22Rv1 (cell line): ENCODE measurements around the gene FAM107B.

Source experiments
- ZFX ChIP-seq: fragments of 450-650 bp; IDR thresholded peaks from 2 replicates; pipeline ENCODE4 v1.6.1; 2017; ENCODE audit warnings: antibody characterized with exemption, borderline replicate concordance
- TF ChIP-seq, protein P1 (sequence below): fragments of 450-650 bp; IDR thresholded peaks from 2 replicates; pipeline ENCODE4 v1.5.1; 2017; ENCODE audit warnings: mild to moderate bottlenecking

DNA sequence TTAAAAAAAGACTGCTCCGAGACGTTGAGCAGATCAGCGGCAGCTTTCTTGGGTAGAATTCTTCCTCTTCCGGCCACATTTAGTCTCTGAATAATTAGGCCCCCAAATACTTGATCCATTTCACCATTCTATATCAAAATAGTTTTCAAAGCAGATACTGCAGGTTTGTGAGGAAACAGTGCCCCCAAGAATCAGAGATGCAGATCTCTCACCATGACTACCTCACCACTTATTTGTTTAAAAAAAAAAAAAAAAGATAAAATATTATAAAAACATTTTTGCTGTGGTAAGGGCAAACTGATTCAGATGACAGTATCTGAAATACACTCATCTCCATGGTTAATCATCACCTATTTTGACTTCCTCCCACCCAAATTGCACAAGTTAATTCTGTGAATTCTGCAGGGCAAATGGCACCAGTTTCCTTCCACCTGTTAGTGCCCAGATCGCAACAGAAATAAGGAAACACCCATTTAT, 210.4 kb downstream of the FAM107B start:
- TF ChIP-seq, protein P1, sequence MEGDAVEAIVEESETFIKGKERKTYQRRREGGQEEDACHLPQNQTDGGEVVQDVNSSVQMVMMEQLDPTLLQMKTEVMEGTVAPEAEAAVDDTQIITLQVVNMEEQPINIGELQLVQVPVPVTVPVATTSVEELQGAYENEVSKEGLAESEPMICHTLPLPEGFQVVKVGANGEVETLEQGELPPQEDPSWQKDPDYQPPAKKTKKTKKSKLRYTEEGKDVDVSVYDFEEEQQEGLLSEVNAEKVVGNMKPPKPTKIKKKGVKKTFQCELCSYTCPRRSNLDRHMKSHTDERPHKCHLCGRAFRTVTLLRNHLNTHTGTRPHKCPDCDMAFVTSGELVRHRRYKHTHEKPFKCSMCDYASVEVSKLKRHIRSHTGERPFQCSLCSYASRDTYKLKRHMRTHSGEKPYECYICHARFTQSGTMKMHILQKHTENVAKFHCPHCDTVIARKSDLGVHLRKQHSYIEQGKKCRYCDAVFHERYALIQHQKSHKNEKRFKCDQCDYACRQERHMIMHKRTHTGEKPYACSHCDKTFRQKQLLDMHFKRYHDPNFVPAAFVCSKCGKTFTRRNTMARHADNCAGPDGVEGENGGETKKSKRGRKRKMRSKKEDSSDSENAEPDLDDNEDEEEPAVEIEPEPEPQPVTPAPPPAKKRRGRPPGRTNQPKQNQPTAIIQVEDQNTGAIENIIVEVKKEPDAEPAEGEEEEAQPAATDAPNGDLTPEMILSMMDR, result no peak
- TF ChIP-seq ZFX, result no peak
